Naive thymus-derived CD4-positive, alpha-beta T cell (primary cell): ENCODE data around the gene DYDC2. TPM values are rescaled to one million over a fixed set of nuclear protein-coding genes. Genes with fewer than 3 reads are reported as not detected.
"Not testable (repeated sequence)": the region's sequence is repeated elsewhere in the genome, so short reads cannot be mapped to it uniquely, and the experiment has no call there.

Experiments used
- ATAC-seq: fragments of 150-1000 bp; cut with Tn5 transposase; 2 replicates; pipeline ENCODE4 v1.10.0; 2021; ENCODE audit warnings: mild to moderate bottlenecking, moderate library complexity
- CTCF ChIA-PET: fragments of 350-600 bp; sonication (Branson Sonifier 250); formaldehyde crosslinking; loops from one replicate; lab custom pipeline; 2021; ENCODE audit warnings: antibody characterized with exemption; lab: Charles Lee
- POLR2A ChIA-PET: fragments of 350-600 bp; sonication (Branson Sonifier 250); formaldehyde crosslinking; loops from one replicate; lab custom pipeline; 2021; ENCODE audit warnings: antibody characterized with exemption, inconsistent platforms; lab: Charles Lee
- DNase-seq, 9 donors: peaks; one replicate each; pipeline versions ENCODE4 v3.0.0 to v3.0.0-alpha.2; 2020 to 2022; ENCODE audit warnings: mixed read lengths in 1 of 9
- H3K27ac ChIP-seq: one replicate; pipeline ENCODE4 v1.7.0; 2013; ENCODE audit warnings: mild to moderate bottlenecking, low read depth, low read length, moderate library complexity
- H3K27me3 ChIP-seq, 2 donors: one replicate each; pipeline ENCODE4 v1.7.0; 2013; ENCODE audit warnings: low read length in 2 of 2, mild to moderate bottlenecking in 2 of 2, moderate library complexity in 2 of 2; ENCODE audit not compliant: control insufficient read depth in 2 of 2, insufficient read depth in 2 of 2
- H3K36me3 ChIP-seq, 3 experiments: 1 replicate in 2 of 3; 2 replicates in 1 of 3; pipeline ENCODE4 v1.7.0; 2013; ENCODE audit warnings: low read length in 3 of 3, mild to moderate bottlenecking in 3 of 3, moderate library complexity in 1 of 3; ENCODE audit not compliant: insufficient read depth in 3 of 3, control insufficient read depth in 2 of 3
- H3K4me1 ChIP-seq, 2 donors: one replicate each; pipeline ENCODE4 v1.7.0; 2013; ENCODE audit warnings: low read length in 2 of 2, mild to moderate bottlenecking in 2 of 2, moderate library complexity in 1 of 2; ENCODE audit not compliant: control insufficient read depth in 2 of 2, insufficient read depth in 2 of 2
- H3K4me3 ChIP-seq: 2 replicates; pipeline ENCODE4 v1.7.0; 2013; ENCODE audit warnings: mild to moderate bottlenecking, low read length
- H3K9me3 ChIP-seq, 3 experiments: 1 replicate in 2 of 3; 2 replicates in 1 of 3; pipeline ENCODE4 v1.7.0; 2013; ENCODE audit warnings: low read length in 3 of 3; ENCODE audit not compliant: control insufficient read depth in 2 of 3
- H3K27ac Mint-ChIP-seq, 9 donors: one replicate each; pipeline ENCODE4 v1.8.0; 2020 to 2022; ENCODE audit warnings: mixed read lengths in 9 of 9, mild to moderate bottlenecking in 8 of 9, moderate library complexity in 5 of 9, inconsistent platforms in 2 of 9
- H3K27me3 Mint-ChIP-seq, 5 donors: one replicate each; pipeline ENCODE4 v1.8.0; 2021 to 2022; ENCODE audit warnings: mixed read lengths in 5 of 5, mild to moderate bottlenecking in 1 of 5
- H3K36me3 Mint-ChIP-seq, 5 donors: one replicate each; pipeline ENCODE4 v1.8.0; 2020 to 2022; ENCODE audit warnings: mixed read lengths in 5 of 5, mild to moderate bottlenecking in 3 of 5, inconsistent platforms in 1 of 5
- H3K4me1 Mint-ChIP-seq, 7 donors: one replicate each; pipeline ENCODE4 v1.8.0; 2020 to 2022; ENCODE audit warnings: mixed read lengths in 7 of 7, mild to moderate bottlenecking in 3 of 7, inconsistent platforms in 1 of 7
- H3K4me3 Mint-ChIP-seq, 10 donors: one replicate each; pipeline ENCODE4 v1.8.0; 2020 to 2022; ENCODE audit warnings: mild to moderate bottlenecking in 10 of 10, mixed read lengths in 10 of 10, moderate library complexity in 6 of 10, inconsistent platforms in 2 of 10
- H3K9me3 Mint-ChIP-seq, 11 donors: one replicate each; pipeline ENCODE4 v1.8.0; 2020 to 2022; ENCODE audit warnings: mixed read lengths in 11 of 11, mild to moderate bottlenecking in 4 of 11, inconsistent platforms in 1 of 11, moderate library complexity in 1 of 11
- intact Hi-C, 2 donors: fragments of 100-400 bp; cut with micrococcal nuclease; formaldehyde crosslinking; loops; one replicate each; pipeline ENCODE4 v1.15.1; 2023
- polyA plus RNA-seq, 2 donors: library from polyadenylated mRNA; unstranded; fragments of 300-500 nt; fragmentation: Illumina TruSeq; gene quantifications; one replicate each; pipeline ENCODE4 v1.2.3, GENCODE V29; 2021
- total RNA-seq, 6 experiments: library from RNA in 5 of 6; stranded (reverse) in 5 of 6; gene quantifications; 1 replicate in 5 of 6; 2 replicates in 1 of 6; pipeline ENCODE4 v1.2.3 and lab custom pipeline; 2021 to 2026

The DYDC2 gene
- total and polyA plus RNA-seq, 7 experiments from 2014 or later: not detected

DNA sequence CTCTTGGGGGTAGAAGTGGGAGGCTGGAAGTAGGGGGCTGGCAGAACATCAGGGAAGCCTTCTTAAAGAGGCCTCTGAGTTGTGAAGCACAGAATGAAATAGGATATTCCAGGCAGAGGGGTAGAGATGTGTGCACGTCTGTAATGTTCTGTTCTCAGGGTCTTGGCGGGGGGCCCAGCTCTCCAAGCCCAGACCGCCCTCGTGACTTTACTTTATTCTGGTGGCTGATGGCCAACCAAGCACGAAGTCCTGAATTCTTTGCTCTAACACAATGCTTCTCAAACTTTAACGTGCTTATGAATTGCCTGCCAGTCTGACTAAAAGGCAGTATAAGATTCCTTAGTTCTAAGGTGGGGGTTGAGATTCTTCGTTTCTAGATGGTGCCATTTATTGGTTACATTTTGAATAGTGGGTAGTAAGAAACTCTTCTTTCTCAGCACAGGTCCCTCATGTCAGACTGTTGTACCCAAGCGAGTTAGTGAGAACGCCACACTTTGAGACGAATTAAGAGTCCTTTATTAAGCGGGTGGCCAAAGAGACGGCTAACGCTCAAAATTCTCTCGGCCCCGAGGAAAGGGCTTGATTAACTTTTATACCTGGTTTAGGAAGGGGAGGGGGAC, 60.0 kb downstream of the DYDC2 start:
- DNase-seq (no peak), ATAC-seq (no peak)
- no peaks in the 10 kb centered on the region for H3K36me3 ChIP-seq
- Mint-ChIP-seq H3K27ac (peak overlapping the region in 1 of 9 donors; percentile 53), H3K4me3 (no peak overlapping the region), H3K27me3 (no peaks in the 10 kb centered on the region), H3K9me3 (no peaks in the 10 kb centered on the region), H3K36me3 (peaks cover 0 to 15% (median 0%) of the 10 kb centered on the region in 5 donors), H3K4me1 (peaks cover 14 to 33% (median 22%) of the 10 kb centered on the region in 7 donors)
- intact Hi-C loops: no loop called here
- H3K27me3 ChIP-seq: no peaks in the 10 kb centered on the region
- POLR2A ChIA-PET: no interaction called here
- no peak overlapping the region for H3K4me3 ChIP-seq
- CTCF ChIA-PET: no interaction called here
- H3K9me3 ChIP-seq: no peaks in the 10 kb centered on the region
- no peaks in the 10 kb centered on the region for H3K4me1 ChIP-seq
- H3K27ac ChIP-seq: no peak overlapping the region

DNA sequence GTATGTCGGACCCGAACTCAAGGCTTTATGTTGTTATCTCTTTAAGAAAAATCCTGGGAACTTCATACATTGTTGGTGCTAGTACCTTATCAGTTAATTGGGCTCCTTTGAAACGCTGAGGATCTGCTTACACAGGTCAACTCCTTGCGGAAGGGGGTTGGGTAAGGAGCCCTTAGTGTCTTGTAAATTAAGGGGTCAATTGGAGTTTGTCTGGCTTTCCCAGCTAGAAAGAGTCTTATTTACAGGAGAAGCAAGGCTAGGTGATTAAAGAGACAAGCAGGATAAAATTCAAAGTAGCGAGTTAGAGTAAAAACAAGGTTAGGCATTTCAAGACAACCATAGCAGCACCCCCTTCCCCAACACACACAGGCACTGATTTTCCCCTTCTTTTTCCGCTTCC, 60.7 kb downstream of the DYDC2 start:
- H3K9me3 Mint-ChIP-seq, DNase-seq, ATAC-seq, POLR2A ChIA-PET, H3K4me1 ChIP-seq, CTCF ChIA-PET, H3K27me3 Mint-ChIP-seq, H3K9me3 ChIP-seq, H3K36me3 ChIP-seq, H3K4me3 Mint-ChIP-seq, H3K27ac Mint-ChIP-seq, H3K4me3 ChIP-seq, intact Hi-C loops, H3K27ac ChIP-seq, H3K27me3 ChIP-seq: not testable (repeated sequence)
- H3K4me1 Mint-ChIP-seq: peaks cover 11 to 27% (median 20%) of the 10 kb centered on the region in 7 donors
- peaks cover 0 to 17% (median 0%) of the 10 kb centered on the region in 5 donors for H3K36me3 Mint-ChIP-seq

Other genes starting within 250 kb of the DYDC2 start
- gene PLAC9, start 224.1 kb upstream of the DYDC2 start, total RNA-seq: not detected
- not detected for gene PLAC9, start 224.1 kb upstream of the DYDC2 start, polyA plus RNA-seq
- 100 to 1,000 TPM; 189 to 247 (median 231) TPM for gene ANXA11, start 151.2 kb upstream of the DYDC2 start, total RNA-seq
- gene ANXA11, start 151.2 kb upstream of the DYDC2 start, polyA plus RNA-seq: 100 to 1,000 TPM; 212 to 278 TPM
- gene MAT1A, start 67.1 kb upstream of the DYDC2 start, total RNA-seq: not detected
- gene MAT1A, start 67.1 kb upstream of the DYDC2 start, polyA plus RNA-seq: not detected
- not detected for gene DYDC1, start within 50 bp of the DYDC2 start, total RNA-seq
- not detected for gene DYDC1, start within 50 bp of the DYDC2 start, polyA plus RNA-seq
- gene PRXL2A, start 51.8 kb downstream of the DYDC2 start, total RNA-seq: 1 to 10 TPM; 5.6 to 9.7 (median 8.5) TPM
- gene PRXL2A, start 51.8 kb downstream of the DYDC2 start, polyA plus RNA-seq: 10 to 100 TPM; 15.4 to 20.1 TPM
- gene TSPAN14, start 97.5 kb downstream of the DYDC2 start, total RNA-seq: 100 to 1,000 TPM; 135 to 165 (median 160) TPM
- gene TSPAN14, start 97.5 kb downstream of the DYDC2 start, polyA plus RNA-seq: 100 to 1,000 TPM; 179 to 386 TPM
- gene SH2D4B, start 181.1 kb downstream of the DYDC2 start, total RNA-seq: under 1 TPM; 0.10 to 0.51 (median 0.14) TPM
- not detected for gene SH2D4B, start 181.1 kb downstream of the DYDC2 start, polyA plus RNA-seq